Spleen (tissue), 11 donors: Measurements from ENCODE around the gene TNFSF15. TPM values are rescaled to one million over a fixed set of nuclear protein-coding genes. Genes with fewer than 3 reads are reported as not detected.

ENCODE experiments used
- DNase-seq: peaks from one replicate; pipeline ENCODE4 v3.0.0-alpha.2; 2020
- H3K27ac ChIP-seq, 8 donors: fragments of 200-600 bp; sonication (generic) in 7 of 8; 1 replicate in 4 of 8; 2 replicates in 4 of 8; pipeline versions ENCODE4 v1.5.0 to v1.8.0; 2016 to 2021; ENCODE audit warnings: inconsistent platforms in 4 of 8, mild to moderate bottlenecking in 4 of 8, moderate library complexity in 1 of 8
- H3K27me3 ChIP-seq, 7 donors: fragments of 200-600 bp; sonication (generic) in 6 of 7; replicated peaks in 1 of 7; 1 replicate in 4 of 7; 2 replicates in 3 of 7; pipeline versions ENCODE4 v1.5.0 to v1.8.0; 2016 to 2021; ENCODE audit warnings: inconsistent platforms in 3 of 7, mild to moderate bottlenecking in 1 of 7
- H3K36me3 ChIP-seq, 6 donors: fragments of 200-600 bp; sonication (generic) in 5 of 6; 1 replicate in 4 of 6; 2 replicates in 2 of 6; pipeline versions ENCODE4 v1.5.0 to v1.8.0; 2016 to 2021; ENCODE audit warnings: inconsistent platforms in 2 of 6
- H3K4me1 ChIP-seq, 6 donors: fragments of 200-600 bp; sonication (generic) in 5 of 6; 1 replicate in 3 of 6; 2 replicates in 3 of 6; pipeline versions ENCODE4 v1.5.0 to v1.8.0; 2016 to 2021; ENCODE audit warnings: inconsistent platforms in 3 of 6
- H3K4me3 ChIP-seq, 8 donors: fragments of 200-600 bp; sonication (generic) in 7 of 8; 1 replicate in 4 of 8; 2 replicates in 4 of 8; pipeline versions ENCODE4 v1.5.0 to v1.8.0; 2016 to 2021; ENCODE audit warnings: inconsistent platforms in 4 of 8, mild to moderate bottlenecking in 4 of 8, moderate library complexity in 2 of 8
- H3K9me3 ChIP-seq, 8 donors: fragments of 200-600 bp; sonication (generic) in 7 of 8; 1 replicate in 4 of 8; 2 replicates in 4 of 8; pipeline versions ENCODE4 v1.5.0 to v1.8.0; 2016 to 2021; ENCODE audit warnings: inconsistent platforms in 4 of 8
- POLR2A ChIP-seq, 3 donors: fragments of 450-650 bp; IDR thresholded peaks; one replicate each; pipeline ENCODE4 v1.5.1; 2017; ENCODE audit warnings: antibody characterized with exemption in 3 of 3, mild to moderate bottlenecking in 1 of 3
- POLR2AphosphoS5 ChIP-seq, 3 donors: sonication (generic); formaldehyde crosslinking; IDR thresholded peaks; one replicate each; pipeline ENCODE4 v1.5.1; 2017; ENCODE audit warnings: antibody characterized with exemption in 3 of 3
- WGBS, 5 donors: extraction: QIAGEN DNeasy Blood & Tissue Kit in 3 of 5; methylation state at CpG; one replicate each; pipeline versions ENCODE4 v1.1.5 to v1.1.7; 2013 to 2018; 5-methylcytosine and 5-hydroxymethylcytosine counted together
- intact Hi-C: fragments of 100-400 bp; cut with DNase I; formaldehyde crosslinking; loops from one replicate; pipeline ENCODE4 v1.15.0; 2023; ENCODE audit warnings: low total_unique reads
- polyA plus RNA-seq, 3 donors: library from polyadenylated mRNA; stranded (reverse); fragments of 200-250 nt; gene quantifications; one replicate each; pipeline ENCODE4 v1.2.1, GENCODE V29; 2013
- total RNA-seq, 7 donors: library from RNA; depleted of rRNA in 3 of 7; stranded (reverse); fragments of >200 nt in 3 of 7; fragmentation: NEBNext Ultra II Directional in 4 of 7; extraction: Animal tissue kit (Norgen Biotek cat#: 25700) in 4 of 7; gene quantifications; one replicate each; pipeline versions ENCODE4 v1.1.0 to v1.2.1, GENCODE V29; 2016 to 2021
- TF ChIP-seq, protein P1 (sequence below), 11 experiments: fragments of 200-600 bp in 7 of 11; fragments of 450-650 bp in 4 of 11; sonication (generic) in 4 of 11; IDR thresholded peaks in 8 of 11; conservative IDR thresholded peaks in 3 of 11; 1 replicate in 7 of 11; 2 replicates in 4 of 11; pipeline versions ENCODE4 v1.4.0 to v1.8.0; 2016 to 2021; ENCODE audit warnings: antibody characterized with exemption in 11 of 11, inconsistent platforms in 4 of 11, mild to moderate bottlenecking in 1 of 11
- donor health status: healthy with polysubstance abuse.
- donor health status: DM: no; HTN: no; CAD: no; lungs with moderate emphysema.
- donor health status: DM: no; HTN: no; CAD: no.
- donor health status: Bipolar disorder and iron deficiency.
- donor health status: healthy.
- donor health status: DM: no; HTN: no; CAD: no.
- donor health status: DM: yes; HTN: yes; CAD: no.

Gene TNFSF15
- total and polyA plus RNA-seq, 10 donors = 0.22 to 1.8 (median 0.60) TPM

DNA sequence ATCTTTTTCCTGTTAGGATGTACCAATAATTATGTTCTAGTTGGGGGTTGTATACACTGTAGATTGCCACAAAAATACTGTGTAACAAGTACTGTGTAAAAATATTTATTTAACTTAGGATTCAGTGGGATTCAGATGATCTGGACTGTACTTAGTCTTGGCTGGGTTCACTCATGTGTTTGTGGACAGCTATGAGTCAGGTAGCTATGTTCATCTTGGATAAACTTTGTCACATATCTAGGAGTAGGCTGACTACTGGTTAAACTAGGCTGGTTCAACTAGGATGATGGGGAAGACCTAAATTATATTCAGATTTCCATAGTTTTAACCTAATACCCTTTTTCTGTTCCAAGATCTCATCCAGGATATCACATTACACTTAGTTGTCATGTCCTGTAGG, 32.1 kb upstream of the TNFSF15 start:
- intact Hi-C loops = no loop called here
- no peak for DNase-seq
- TF ChIP-seq POLR2AphosphoS5 (IDR thresholded peaks at IDR 0.05) (no peak), POLR2A (IDR thresholded peaks at IDR 0.05) (no peak)
- TF ChIP-seq, protein P1, sequence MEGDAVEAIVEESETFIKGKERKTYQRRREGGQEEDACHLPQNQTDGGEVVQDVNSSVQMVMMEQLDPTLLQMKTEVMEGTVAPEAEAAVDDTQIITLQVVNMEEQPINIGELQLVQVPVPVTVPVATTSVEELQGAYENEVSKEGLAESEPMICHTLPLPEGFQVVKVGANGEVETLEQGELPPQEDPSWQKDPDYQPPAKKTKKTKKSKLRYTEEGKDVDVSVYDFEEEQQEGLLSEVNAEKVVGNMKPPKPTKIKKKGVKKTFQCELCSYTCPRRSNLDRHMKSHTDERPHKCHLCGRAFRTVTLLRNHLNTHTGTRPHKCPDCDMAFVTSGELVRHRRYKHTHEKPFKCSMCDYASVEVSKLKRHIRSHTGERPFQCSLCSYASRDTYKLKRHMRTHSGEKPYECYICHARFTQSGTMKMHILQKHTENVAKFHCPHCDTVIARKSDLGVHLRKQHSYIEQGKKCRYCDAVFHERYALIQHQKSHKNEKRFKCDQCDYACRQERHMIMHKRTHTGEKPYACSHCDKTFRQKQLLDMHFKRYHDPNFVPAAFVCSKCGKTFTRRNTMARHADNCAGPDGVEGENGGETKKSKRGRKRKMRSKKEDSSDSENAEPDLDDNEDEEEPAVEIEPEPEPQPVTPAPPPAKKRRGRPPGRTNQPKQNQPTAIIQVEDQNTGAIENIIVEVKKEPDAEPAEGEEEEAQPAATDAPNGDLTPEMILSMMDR (IDR thresholded peaks at IDR 0.05 in 8 of 11, conservative IDR thresholded peaks at IDR 0.05 in 3 of 11) = no peak
- Histone ChIP-seq H3K9me3 (no peaks in the 10 kb centered on the region), H3K4me1 (no peaks in the 10 kb centered on the region), H3K27ac (no peak overlapping the region), H3K27me3 (no peaks in the 10 kb centered on the region), H3K4me3 (no peak overlapping the region), H3K36me3 (no peaks in the 10 kb centered on the region)

DNA sequence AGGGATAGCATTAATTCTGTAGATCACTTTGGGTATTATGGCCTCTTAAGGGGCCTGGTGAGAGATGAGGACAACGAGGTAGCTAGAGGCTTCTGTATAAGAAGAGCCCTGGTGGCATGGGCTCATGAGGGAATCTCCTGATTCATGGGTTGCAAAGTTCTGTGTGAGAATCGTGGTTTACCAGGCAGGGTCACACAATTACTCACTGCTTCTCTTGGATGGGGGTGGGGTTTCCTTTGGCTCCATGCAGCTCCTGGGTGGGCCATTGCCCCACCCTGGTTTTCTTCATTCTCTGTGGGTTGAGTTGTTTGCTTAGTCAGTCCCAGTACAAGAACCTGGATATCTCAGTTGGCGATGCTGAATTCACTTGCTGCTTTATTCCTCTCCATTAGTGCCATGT, 30.9 kb upstream of the TNFSF15 start:
- H3K4me3 ChIP-seq = no peak overlapping the region
- H3K27me3 ChIP-seq = no peaks in the 10 kb centered on the region
- no peak for DNase-seq
- no peak for TF ChIP-seq POLR2AphosphoS5 (IDR thresholded peaks at IDR 0.05)
- TF ChIP-seq POLR2A (IDR thresholded peaks at IDR 0.05) = no peak
- TF ChIP-seq, protein P1 (IDR thresholded peaks at IDR 0.05 in 8 of 11, conservative IDR thresholded peaks at IDR 0.05 in 3 of 11) = no peak
- no peaks in the 10 kb centered on the region for H3K9me3 ChIP-seq
- H3K4me1 ChIP-seq = no peaks in the 10 kb centered on the region
- intact Hi-C loops = no loop called here
- no peaks in the 10 kb centered on the region for H3K36me3 ChIP-seq
- no peak overlapping the region for H3K27ac ChIP-seq
- 74 to 90% (median 86%) methylated on average over 3 of the region's 3 CpGs for WGBS, 5 donors

DNA sequence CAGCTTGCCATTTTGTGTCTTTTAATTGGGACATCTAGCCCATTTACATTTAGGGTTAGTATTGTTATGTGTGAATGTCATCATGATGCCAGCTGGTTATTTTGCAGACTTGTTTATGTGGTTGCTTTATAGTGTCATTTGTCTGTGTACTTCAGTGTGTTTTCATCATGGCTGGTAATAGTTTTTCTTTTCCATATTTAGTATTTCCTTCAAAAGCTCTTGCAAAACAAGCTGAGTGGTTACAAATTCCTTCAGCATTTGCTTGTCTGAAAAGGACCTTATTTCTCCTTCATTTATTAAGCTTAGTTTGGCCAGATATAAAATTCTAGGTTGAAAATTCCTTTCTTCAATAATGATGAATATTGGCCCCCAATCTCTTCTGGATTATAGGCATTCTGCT, 28.5 kb upstream of the TNFSF15 start:
- H3K27ac ChIP-seq = no peak overlapping the region
- TF ChIP-seq POLR2A (IDR thresholded peaks at IDR 0.05) = no peak
- TF ChIP-seq, protein P1 (IDR thresholded peaks at IDR 0.05 in 8 of 11, conservative IDR thresholded peaks at IDR 0.05 in 3 of 11) = no peak
- TF ChIP-seq POLR2AphosphoS5 (IDR thresholded peaks at IDR 0.05) = no peak
- H3K4me3 ChIP-seq = no peak overlapping the region
- H3K4me1 ChIP-seq = no peaks in the 10 kb centered on the region
- DNase-seq = no peak
- no peaks in the 10 kb centered on the region for H3K36me3 ChIP-seq
- H3K27me3 ChIP-seq = no peaks in the 10 kb centered on the region
- intact Hi-C loops = no loop called here
- H3K9me3 ChIP-seq = no peaks in the 10 kb centered on the region

DNA sequence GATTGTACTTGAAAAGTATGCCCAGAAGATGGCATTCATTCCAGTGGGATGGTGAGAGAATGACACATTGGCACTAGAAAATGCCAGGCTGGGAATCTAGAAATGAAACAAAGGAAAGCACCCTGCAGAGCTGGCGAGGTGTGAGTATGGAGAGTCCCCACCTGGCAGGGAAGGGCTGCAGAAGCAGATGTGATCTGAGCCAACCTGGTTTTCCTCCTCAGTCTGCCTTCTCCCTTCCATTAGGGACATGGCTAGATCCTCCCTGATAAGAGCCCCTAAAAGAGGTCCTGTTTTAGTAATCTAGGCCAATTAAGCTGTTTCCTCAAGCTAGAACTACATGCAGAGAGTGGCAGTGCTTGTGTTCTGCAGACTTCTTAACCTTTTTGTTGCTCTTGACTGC, 24.7 kb upstream of the TNFSF15 start:
- Histone ChIP-seq H3K36me3 (no peaks in the 10 kb centered on the region), H3K9me3 (no peaks in the 10 kb centered on the region), H3K4me3 (no peak overlapping the region), H3K27me3 (no peaks in the 10 kb centered on the region), H3K27ac (no peak overlapping the region), H3K4me1 (no peaks in the 10 kb centered on the region)
- WGBS, 5 donors = 70 to 100% (median 79%) methylated on average over 1 of the region's 1 CpG
- no peak for DNase-seq
- TF ChIP-seq POLR2A (IDR thresholded peaks at IDR 0.05) (no peak), POLR2AphosphoS5 (IDR thresholded peaks at IDR 0.05) (no peak)
- intact Hi-C loops = no loop called here
